Left renal pelvis (tissue), 4 donors: ENCODE measurements around the gene KANSL1L. TPM values are rescaled to one million over a fixed set of nuclear protein-coding genes. Genes with fewer than 3 reads are reported as not detected.
A peak's percentile ranks its signal among the peaks of the same experiment; 100 is the strongest.

Source experiments
- DNase-seq, 4 donors: peaks; one replicate each; pipeline ENCODE4 v3.0.0-alpha.2; 2013; ENCODE audit warnings: low read depth in 4 of 4, low spot score in 3 of 4
- polyA plus RNA-seq, 4 donors: library from polyadenylated mRNA; unstranded; fragments of 120-200 nt; gene quantifications; one replicate each; pipeline ENCODE4 v1.2.1, GENCODE V29; 2013; ENCODE audit not compliant: insufficient read length in 4 of 4

KANSL1L gene
- polyA plus RNA-seq, 4 donors = 29.0 to 72.1 (median 53.6) TPM

- DNase-seq = no peak
These were observed 78.4 kb downstream of the KANSL1L start for GRCh38 chr2:210092791-210093190.

GRCh38 chr2:210086930-210087329, 84.3 kb downstream of the KANSL1L start:
- DNase-seq = no peak

DNA sequence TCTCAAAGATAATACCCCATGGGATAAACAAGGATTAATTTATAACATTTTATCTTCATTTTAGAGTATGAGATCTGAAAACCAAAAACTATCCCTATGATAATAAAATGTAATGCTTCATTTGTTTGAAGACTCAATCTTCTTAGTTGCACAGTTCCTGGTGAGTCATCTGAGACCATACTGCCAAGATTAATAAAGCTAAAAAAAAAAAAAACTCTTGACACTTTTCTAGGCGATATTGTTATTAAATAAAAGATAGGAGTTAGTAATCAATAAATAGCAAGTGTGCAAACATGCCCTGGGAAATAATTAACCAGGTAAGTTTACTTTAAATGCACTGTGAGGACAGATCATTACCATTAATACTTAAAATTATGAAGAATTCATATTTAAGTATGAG, 84.9 kb downstream of the KANSL1L start:
- DNase-seq = no peak

- peak in 1 of 4 donors; percentile 12 for DNase-seq
These were observed 98.2 kb downstream of the KANSL1L start for GRCh38 chr2:210072922-210073509.

DNA sequence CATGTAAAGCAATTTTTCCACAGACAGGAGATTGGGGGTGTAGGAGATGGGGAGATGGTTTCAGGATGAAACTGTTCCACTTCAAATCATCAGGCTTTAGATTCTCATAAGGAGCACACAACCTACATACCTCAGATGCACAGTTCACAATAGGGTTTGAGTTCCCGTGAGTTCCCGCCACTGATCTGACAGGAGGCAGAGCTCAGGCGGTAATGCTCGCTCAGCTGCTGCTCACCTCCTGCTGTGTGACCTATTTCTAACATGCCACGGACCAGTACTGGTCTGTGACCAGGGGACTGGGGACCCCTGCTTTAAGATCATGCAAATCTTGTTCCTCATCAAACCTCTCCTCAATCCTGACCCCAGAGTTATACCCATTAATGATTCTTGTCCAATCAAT, 98.7 kb downstream of the KANSL1L start:
- DNase-seq = no peak

- DNase-seq = no peak
These were observed 107.9 kb downstream of the KANSL1L start for GRCh38 chr2:210063306-210063705.

- DNase-seq = no peak
These were observed 115.4 kb downstream of the KANSL1L start for GRCh38 chr2:210055825-210056224.

- DNase-seq = no peak
These were observed 116.5 kb downstream of the KANSL1L start for GRCh38 chr2:210054696-210055095.

GRCh38 chr2:210050885-210051284, 120.3 kb downstream of the KANSL1L start:
- DNase-seq = no peak

GRCh38 chr2:210049831-210050230, 121.4 kb downstream of the KANSL1L start:
- no peak for DNase-seq

- DNase-seq = no peak
These were observed 124.2 kb downstream of the KANSL1L start for GRCh38 chr2:210046851-210047500.

- DNase-seq = no peak
These were observed 133.1 kb downstream of the KANSL1L start for GRCh38 chr2:210038078-210038477.

DNA sequence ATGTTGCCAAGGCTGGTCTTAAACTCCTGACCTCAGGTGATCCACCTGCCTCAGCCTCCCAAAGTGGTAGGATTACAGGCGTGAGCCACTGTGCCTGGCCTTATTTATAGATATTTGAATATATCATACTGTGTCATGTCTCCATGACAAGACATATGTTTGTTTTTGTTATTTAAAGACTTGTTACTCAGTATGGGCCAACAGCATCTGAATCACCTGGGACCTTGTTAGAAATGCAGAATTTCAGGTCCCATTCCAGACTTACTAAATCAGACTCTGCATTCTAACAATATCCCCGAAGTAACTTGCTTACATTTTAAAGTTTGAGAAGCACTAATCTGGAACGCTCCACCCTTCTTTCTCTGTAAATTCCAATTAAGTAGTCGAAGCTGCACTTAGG, 135.5 kb downstream of the KANSL1L start:
- no peak for DNase-seq

- no peak for DNase-seq
These were observed 137.0 kb downstream of the KANSL1L start for GRCh38 chr2:210034087-210034683.

GRCh38 chr2:210028178-210028577, 143.0 kb downstream of the KANSL1L start:
- no peak for DNase-seq

- DNase-seq = no peak
These were observed 143.6 kb downstream of the KANSL1L start for GRCh38 chr2:210027608-210028007.

DNA sequence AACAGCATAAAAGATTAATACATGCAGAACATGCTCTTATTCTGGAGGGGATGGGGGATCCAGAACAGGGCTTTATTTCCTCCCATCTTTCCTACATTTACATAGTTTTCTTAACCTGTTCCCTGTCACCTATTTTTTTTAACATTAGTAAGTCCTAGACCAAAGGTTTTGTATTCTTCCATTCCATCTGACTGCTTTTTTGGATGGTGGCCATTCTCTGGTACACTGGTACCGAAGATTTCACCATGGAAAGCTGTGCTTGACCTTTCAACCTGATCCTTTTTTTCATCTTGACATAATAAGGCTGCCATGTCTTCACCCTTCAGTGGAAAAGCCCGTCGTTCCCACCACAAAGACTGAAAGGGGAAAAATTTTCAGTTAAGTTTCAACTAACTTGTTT, 148.4 kb downstream of the KANSL1L start:
- DNase-seq = no peak

- no peak for DNase-seq
These were observed 151.1 kb downstream of the KANSL1L start for GRCh38 chr2:210020138-210020537.

DNA sequence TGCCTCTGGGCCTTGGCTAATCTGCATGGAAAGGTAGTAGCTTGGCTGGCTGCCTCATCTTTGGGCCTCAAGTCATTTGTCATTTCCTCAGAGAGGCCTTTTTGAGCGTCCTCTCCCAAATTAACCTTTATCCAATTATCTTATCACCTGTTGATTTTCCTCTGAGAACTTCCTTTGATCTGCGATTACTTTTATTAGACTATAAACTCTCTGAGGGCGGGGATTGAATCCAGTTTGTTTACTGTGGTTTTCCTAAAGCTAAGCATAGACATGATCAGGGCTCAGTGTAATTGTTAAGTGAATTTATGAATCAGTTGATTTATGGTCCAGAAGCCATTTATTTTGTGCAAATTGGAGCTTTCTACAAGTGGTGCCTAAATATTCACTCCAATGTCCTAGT, 161.3 kb downstream of the KANSL1L start:
- DNase-seq = no peak

- DNase-seq = no peak
These were observed 162.1 kb downstream of the KANSL1L start for GRCh38 chr2:210009126-210009525.

DNA sequence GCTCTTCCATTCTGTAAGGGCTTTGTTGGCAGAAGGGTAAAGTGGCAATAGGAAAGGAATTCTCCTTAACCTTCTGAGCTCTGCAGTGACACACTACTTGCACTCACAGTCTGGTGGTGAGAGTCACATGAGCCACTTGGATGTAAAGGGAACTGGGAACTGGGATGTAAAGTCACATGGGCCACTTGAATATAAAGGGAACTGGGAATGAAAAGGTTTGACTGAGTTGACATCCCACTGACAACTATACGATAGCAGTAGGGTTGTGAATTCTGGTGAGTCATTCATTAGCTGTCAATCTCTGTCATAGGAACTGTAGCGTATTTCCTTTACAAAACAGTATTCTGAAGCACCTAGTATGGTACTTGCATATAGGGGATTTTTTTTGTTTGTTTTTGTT, 163.3 kb downstream of the KANSL1L start:
- no peak for DNase-seq

DNA sequence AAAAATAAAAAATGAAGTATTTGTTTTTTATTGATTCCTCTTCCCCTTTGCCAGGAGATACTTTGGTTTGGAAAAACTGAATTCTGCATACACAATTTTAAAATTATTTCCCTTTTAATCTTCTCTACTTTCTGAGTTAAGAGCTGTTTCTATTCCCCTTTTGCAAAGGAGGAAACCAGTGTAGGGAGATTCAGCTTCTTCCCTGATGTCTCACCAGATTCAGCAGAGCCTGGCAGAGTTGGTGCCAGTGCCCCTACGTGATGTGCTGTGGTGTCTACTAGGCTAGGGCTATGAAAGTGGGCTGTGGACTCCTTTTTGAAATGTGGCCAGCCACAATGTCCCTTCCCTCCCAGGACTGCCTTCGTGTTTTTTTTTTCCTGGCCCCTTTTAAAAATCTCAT, 166.3 kb downstream of the KANSL1L start:
- DNase-seq = no peak
